Endometrial microvascular endothelial cells (primary cell): Measurements from ENCODE around the gene QSOX2. TPM values are rescaled to one million over a fixed set of nuclear protein-coding genes. Genes with fewer than 3 reads are reported as not detected.

Experiments
- in situ Hi-C: cut with HindIII; loops from 2 replicates; pipeline ENCODE4 v1.10.0; 2017; ENCODE audit warnings: low sequenced_read_pairs, low pct_unique_long_range_greater_than_20kb; ENCODE audit errors: inconsistent ontology term
- total RNA-seq: library from RNA; depleted of rRNA; stranded (reverse); fragments of >200 nt; gene quantifications from one replicate; pipeline ENCODE4 v1.2.3, GENCODE V29; 2015; ENCODE audit errors: inconsistent ontology term

Gene QSOX2
- total RNA-seq, 1 donor from 2014 or later, result 21.7 TPM

DNA sequence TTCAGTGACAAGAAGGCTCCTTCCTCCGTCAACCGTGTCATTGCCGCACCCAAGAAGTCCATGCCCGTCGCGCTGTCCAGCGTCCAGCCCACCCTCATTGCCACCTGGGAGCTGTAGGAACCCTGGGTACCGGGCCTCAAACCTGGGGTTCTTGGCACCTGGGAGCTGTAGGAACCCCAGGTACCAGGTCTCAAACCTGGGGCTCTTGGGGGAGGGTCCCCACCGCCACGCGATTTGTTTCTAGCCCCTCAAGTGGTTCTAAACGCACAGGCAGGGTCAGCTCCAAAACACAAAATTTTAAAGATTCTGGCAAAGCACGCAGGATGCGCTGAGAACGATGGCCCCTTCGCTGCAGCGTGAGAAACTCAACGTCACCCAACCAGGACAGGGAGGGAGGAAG is 58.4 kb downstream of the QSOX2 start:
- in situ Hi-C loops, result no loop called here

DNA sequence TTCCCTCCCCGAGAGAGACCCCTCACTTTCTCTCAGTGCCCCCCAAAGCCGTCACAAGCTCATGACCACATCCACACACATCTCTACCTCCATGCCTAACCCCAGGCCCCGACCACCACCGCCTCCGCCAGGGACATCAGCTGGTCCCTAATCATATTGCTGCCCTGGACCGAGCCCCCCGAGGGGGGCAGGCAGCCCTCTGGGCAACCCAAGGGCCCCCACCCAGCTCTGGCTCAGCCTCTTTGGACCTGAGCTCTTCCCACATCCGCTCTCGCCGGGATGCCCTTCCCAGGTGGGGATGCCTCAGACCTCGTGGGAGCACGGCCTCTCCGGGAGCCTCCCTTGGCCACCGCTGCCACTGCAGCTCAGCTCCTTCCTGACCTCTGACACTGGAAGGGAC is 59.2 kb downstream of the QSOX2 start:
- in situ Hi-C loops, result no loop called here

DNA sequence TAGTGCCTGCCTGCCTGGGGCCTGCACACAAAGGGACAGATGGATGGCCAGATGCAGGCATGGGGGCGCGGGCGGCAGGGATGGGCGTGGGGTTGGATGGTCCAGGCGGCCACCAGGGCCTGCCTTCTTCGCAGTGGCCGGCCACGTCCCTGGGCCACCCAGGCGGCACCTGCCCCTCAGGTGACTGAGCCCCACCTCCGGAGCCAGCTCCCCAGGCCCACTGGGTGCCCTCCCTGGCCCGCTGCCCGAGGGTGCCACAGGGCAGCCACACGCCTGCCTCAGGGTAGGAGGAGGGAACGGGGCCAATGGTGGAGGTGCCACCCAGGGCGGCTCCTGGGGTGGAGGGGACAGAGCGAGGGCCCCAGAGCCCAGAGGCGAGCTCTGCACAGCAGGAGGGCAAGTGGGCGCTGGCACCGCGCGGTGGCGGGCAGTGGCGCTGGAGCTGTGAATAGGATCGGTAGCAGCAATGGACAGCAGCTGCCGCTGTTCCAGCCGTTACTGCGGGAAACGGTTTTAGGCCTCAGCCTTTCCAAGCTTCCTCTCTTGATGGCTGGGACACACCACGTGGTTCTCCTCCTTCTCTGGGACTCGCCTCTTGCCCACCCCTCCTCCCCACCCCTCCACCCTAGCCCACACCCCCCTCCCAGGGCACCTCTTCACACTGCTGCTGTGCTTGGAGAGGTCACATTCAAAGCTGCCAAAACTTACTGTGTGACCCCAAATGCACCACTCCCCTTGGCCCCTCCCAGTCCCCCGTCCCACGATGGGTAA is 59.8 kb downstream of the QSOX2 start:
- in situ Hi-C loops, result no loop called here

DNA sequence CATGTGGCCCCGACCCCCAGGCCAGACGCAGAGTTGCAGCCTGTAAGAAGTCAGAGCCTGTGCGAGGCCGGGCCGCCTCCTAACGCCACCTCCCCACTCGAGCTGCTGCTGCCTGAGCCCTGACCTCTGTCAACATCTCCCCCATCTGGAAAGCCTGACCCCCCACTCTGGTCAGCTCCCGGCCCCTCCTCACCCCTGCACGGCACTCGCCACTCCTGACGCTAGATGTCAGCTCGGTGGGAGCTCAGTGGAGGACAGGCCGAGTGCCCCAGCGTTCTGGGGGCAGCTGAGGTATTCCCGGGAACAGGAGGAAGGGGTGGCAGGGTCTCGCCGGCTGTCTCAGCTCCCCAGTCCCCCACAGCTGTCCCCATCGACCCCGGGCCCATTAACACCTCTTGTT is 60.5 kb downstream of the QSOX2 start:
- in situ Hi-C loops, result no loop called here

DNA sequence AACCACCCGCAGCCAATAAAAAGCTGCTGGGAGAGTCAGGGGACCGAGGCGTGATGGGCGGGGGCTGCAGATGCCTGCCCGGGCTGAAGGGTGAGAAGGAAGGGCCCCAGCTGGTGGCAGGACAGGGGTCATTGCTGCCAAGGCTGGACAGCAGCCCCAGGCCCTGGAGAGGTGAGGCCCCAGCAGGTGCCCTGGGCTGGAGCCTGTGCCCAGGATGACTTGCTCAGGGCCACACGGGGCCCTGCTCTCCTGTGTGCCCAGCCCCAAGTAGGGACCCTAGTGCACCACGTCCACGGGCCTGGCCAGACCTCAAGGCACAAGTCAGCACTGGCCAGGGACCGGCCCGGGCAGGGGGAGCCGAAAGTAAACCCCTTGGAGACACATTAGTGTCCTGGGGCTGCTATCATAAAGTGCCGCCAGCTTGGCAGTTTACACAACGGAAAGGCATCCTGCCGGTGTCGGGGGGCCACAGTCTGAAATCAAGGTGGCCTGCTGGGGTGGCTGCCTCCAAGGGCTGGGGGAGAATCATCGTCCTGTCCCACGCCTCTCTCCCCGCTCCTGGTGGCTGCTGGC is 62.7 kb downstream of the QSOX2 start:
- in situ Hi-C loops, result no loop called here

DNA sequence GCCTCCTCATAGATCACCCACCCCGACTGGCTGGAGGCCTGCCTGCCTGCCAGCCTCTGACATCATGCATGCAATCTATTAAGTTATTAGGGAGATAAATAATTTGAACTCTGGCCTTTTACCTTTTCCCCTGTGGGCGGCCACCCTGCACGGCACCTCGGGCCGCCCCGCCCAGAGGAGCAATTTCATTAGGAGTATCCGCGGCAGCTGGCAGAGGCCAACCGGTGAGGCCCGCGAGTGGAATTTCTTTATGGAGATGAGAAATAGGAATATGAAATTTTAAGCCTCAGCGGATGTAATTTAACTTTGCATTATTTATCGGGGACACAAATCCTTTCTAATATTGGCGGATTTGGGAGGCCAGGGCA is 63.2 kb downstream of the QSOX2 start:
- in situ Hi-C loops, result no loop called here

DNA sequence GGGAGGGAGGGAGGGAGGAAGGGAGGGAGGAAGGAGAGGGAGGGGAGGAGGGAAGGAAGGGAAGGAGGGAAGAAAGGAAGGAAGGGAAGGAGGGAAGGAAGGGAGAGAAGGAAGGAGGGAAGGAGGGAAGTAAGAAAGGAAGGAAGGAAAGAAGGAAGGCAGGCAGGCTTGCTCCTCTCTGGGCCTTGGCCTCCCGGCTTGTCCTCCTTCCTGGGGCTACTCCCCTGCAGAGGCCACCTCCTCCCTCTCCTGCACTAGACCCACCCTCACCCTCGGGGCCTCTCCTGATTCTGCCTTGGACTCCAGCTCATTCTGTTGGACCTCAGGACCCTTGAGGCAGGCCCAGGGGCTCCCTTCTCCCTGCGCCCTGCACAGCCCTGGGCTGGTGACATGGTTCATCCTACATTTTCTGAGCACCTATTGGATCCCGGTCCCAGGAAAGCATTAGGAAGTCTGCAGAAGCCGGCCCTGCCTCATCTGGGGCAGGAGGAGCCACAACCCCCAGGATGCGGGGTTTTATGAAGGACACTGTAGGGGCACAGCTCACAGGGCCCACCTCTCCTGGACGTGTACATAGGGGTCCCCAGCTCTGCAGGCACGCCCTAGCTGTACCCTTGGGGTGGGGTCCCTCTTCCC is 63.7 kb downstream of the QSOX2 start:
- in situ Hi-C loops, result no loop called here

DNA sequence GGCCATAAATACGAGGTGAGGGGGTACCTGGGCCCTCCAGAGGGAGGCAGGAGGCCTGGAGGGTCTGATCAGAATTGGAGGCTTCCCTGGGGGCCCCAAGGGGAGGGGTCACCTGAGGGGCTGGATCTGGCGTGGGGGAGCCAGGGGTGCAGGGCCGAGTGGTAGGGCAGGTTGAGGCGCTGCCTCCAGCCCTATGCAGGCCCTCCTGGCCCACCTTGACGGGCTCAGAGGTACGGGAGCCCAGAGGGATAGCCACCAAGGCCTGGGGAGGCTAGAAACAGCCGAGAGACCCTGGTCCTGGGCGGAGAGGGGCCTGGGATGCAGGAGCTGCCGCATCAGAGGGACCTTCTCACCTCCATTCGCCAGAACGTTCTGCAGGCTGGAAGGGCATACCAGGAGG is 65.0 kb downstream of the QSOX2 start:
- in situ Hi-C loops, result no loop called here

DNA sequence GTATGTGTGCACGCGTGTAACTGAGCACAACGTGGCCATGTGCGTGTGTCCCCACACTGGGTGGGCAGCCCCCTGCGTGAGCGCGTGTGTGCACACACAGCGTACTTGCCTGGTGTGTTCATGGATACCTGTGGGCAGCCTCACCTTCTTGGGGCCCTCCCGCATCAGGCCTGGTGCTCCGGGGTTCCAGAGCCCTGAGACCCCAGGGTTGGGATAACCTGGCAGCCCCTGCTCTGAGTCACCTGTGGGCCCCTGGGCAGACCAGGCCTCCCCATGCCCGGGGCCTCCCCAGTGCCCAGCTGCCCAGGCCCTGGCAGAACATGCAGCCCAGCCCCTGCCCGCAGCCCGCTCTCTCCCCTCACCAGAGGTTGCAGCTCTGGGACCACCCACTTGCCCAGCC is 65.9 kb downstream of the QSOX2 start:
- in situ Hi-C loops, result no loop called here

DNA sequence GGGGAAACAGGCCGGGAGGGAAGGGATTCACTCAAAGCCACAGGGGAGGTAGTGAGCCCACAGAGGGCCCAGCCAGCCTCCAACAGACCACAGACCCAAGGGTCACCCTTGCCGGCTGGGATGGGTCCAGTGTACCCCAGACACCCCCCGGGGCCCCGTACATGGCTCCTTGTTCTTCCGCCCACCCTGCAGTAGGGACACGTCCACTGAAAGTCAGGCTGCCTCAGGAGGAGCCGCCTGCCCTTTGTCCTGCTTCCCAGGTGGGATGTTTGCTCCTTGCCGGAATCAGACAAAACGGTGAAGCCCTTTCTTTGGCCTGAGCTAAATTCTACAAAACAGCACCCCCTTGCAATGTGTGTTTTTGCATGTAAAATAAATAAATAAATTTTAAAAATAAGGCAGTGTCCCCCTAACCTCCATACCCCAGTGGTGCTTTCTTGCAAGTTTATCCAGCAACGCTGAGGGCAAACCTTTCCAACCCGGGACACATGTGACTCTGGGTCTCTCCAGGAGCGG is 66.5 kb downstream of the QSOX2 start:
- in situ Hi-C loops, result no loop called here

DNA sequence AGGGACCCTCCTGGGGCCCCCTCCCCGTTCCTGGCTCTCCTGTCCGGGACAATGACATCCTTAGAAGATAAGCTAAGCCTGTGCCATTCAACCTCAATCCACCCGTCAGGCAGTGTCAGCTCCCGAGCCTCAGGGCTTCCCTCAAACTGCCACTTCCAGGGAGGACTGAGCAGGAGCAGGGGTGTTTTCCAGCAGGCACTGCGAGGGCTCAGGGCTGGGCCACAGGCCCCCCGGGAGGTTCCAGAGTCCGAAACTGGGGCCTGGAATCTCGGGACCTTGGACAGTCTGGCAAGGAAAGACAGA is 66.9 kb downstream of the QSOX2 start:
- in situ Hi-C loops, result no loop called here

DNA sequence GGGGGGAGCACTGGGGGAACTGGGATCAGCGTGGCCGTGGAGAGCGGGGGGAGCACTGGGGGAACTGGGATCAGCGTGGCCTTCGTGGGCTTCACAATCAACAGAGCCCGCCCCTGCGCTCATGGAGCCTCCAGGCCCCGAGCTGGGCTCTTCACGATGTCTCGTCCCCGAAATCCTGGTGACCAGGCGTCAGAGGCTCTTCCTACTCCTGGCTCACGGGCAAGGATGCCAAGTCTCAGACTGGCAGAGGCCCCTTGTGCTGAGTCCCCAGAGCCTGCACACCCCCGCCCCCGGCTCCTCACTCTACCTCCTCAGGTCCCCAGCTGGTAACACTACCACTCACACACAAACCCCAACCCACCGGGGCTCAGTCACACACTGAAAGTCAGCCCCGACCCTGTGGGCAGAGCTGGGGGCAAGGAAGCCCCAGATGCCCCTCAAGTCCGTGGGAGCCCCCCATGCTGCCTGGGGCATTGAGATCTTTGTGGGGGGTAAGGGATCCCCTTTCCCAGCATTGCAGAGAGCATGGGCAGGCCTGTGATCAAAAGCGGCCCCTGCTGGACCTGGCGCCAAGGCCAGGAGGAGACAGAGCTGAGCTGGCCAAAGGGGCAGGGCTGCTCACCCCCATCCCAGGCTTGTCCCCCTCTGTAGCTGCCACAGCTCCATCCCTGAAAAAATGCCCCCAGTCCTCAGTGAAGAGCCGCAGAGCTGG is 67.4 kb downstream of the QSOX2 start:
- in situ Hi-C loops, result no loop called here

DNA sequence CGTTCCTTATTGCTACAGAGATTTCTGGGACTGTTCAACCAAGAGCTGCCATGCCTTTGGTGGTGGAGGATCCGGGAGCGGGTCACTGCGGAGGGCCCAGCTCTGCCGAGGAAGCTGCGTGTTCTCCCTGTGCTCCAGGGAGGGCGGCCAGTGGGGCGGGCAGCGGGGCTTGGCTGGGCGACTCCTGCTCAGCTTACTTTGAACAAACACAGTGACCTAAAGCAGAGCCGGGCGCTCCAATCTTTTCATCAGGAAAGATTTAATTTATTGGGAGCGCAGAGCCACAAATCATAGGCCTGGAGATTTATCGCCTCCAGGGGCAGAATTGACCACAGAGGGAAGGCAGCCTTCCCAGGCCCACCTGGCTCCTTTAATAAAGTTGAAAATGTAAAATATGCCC is 68.4 kb downstream of the QSOX2 start:
- in situ Hi-C loops, result no loop called here

DNA sequence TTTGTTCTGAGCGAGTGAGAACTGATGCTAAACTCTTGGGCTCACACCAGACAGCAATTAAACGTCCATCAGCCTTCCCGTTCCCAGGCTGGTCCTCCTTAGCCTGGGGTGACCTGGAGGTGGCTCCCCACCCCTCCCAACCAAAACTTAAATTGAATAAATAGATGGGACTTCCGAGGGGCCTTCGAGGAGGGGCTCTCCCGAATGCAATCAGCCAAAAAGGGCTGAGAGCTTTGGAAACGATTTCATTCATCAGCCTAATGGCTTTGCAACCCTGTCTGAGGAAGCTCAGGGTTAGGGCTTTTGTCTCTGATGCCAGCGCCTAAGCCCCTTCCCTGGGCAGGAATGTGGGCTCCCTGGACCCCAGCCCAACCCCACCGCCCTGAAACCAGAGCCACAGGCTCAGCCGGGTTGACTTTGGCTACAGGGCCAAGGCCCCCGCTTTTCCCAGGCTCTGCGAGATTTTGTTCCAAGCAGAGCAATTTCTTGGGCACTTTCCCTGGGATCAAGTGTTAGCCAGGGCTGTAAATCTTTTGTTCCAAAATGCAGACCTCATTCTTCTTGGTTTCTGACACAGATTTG is 69.9 kb downstream of the QSOX2 start:
- in situ Hi-C loops, result no loop called here

DNA sequence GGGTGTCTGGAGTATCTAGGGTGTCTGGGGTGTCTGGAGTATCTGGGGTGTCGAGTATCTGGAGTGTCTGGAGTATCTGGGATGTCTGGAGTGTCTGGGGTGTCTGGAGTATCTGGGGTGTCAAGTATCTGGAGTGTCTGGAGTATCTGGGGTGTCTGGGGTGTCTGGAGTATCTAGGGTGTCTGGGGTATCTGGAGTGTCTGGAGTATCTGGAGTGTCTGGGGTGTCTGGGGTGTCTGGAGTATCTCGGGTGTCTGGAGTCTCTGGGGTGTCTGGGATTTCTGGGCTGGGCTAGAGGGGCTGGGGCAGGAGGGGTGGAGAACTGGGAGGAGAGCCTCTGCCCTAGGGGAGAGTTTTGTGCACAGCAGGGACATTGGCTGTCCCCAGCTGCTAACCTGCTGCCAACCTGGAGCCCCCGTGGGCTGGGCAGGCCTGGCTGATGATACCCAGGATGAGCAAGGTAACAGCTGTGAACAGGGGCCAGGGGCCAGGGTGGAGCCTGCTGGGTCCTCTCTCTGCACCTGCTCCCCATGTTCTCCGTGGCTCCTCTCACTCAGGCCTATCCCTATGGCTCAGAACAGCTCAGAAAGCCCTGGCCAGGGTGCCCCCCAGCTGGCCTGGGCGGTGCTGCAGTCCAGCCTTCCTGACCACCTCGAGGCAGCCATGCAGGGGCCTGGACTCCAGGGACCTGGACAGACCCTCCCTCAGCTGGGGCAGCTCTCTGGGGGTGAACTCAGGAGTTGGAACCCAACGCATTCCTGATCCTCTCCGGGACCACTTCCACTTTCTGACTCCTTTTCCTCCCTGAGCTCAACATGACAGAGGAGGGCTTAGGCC is 70.6 kb downstream of the QSOX2 start:
- in situ Hi-C loops, result no loop called here

DNA sequence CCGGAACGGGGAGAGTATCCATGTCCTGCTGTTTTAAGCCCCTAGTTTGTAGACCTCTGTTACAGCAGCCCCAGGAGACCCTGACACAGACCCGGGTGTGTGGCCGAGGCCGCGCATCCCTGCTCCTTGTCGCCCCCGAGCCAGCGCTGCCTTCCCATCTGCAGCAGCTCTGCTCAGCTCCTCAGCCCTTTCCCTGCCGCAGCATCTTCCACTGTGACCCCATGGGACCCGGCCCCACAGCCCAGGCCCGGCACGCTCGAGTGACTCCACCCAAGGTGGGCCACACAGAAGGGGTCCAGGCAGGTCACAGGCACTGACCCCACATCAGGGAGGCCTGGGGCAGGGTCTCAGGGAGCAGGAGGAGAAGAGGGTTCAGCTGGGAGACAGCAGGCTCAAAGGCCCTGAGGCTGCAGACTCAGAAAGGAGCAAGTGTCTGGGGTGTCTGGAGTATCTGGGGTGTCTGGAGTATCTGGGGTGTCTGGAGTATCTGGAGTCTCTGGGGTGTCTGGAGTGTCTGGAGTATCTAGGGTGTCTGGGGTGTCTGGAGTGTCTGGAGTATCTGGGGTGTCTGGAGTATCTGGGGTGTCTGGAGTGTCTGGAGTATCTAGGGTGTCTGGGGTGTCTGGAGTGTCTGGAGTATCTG is 71.8 kb downstream of the QSOX2 start:
- in situ Hi-C loops, result no loop called here

DNA sequence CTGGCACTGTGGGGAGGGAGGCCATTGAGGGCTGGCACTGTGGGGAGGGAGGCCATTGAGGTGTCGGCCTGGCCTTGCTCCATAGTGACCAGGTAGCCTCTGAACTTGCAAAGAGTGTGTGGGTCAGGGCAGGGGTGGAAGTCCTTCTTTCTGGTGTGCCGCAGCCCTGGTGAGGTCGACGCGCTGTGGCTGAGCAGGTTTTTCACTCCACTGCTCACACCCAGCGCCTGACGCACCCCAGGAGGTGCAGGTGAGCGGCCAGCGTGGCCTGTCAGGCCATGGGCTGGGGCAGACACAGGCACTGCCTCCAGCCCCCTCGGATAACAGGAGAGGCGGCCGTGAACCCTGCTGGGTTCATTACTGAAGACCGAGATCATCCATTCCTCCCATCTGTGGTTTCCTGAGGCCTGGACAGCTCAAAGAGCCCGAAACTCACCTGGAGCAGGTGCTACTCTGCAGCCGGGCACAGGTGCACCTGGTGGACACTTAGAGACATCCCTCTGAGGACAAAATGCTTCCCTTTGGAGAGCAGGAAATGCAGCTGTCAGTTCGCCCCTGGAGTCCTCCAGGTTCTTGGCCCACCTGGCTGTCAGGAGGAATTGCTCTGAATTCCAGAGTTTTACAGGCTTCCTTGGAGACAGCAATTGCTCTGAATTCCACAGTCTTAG is 73.1 kb downstream of the QSOX2 start:
- in situ Hi-C loops, result no loop called here
